ENCODE results near the gene DUSP8.

The DUSP8 gene

DNA sequence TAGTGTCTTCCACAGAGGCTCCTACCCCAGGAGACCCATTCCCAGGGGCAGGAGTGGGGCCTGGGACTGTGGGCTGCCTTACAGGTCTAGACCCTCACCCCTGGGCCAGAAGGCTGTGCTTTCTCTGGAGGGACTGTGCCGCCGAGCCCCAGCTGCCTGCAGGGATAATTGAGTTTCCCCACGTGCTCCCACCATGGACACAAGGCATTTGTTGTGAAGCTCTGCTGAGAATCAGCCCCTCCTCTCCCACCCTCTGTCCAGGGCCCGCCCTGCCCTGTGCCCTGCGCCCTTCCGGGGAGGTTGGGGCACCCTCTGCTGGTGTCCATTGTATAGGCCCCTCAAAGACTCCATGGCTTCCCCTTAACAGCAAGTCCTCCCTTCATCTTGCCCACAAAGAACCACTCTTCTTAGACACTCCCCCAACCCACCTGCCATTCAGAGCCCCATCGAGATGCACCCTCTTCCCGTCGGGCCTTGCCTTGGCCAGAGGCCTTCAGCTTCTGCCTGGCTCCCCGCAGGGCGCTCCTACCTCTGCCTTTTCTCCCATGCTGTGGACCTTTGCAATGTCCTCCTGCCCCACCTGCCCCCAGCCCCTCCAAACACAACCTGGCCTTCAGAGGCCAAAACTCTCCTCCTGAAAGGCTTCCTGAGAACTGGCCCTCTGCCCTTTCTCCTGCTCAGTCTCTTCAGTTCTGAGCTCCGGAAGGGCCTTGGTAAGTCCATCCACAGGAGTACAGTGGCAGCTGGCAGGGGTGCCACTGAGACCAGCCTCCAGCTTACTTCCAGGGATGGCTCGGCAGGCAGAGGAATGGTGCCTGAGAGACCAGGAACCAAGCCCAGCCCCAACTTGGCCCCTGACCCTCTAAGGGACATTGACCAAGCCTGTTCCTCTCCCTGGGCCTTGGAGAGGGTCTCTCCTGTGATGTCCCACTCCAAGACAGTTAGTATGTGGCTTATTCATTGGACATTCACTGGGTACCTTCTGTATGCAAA lies 22.4 kb downstream of the DUSP8 start:
- DNase-seq, result no peak

- DNase-seq, result peak; percentile 17 to 19
Measured at GRCh38 chr11:1548221-1549070, 23.6 kb downstream of the DUSP8 start.

DNA sequence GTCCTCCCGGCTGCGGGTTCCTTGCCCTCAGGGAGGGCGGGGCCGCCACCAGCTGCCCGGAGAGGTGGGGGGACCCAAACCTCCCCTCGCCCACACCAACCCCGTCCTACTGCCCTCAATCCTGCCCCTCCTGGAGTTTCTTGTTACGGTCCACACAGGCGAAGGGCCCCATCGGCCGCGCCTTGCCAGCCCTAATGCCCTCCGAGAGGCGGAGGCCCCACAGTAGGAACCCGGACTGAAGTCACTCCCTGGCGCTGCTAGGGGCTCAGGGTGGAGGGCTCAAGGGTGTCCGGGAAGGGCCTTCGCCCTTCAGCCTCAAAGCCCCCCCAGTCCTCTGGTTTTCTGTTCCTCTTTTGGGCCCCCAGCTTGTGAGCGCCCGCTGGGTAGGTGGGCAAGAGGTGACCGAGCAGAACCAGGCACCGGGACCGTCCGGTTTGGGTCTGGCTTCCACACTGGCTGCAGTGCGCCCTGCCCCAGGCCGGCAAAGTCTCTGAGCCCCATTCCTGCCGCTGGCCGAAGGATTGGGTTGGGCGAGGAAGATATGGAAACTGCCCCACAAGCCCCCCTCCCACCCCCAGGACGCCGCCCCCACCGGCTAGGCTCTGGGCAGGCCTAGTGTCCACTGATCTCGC lies 24.5 kb downstream of the DUSP8 start:
- no peak for DNase-seq

DNA sequence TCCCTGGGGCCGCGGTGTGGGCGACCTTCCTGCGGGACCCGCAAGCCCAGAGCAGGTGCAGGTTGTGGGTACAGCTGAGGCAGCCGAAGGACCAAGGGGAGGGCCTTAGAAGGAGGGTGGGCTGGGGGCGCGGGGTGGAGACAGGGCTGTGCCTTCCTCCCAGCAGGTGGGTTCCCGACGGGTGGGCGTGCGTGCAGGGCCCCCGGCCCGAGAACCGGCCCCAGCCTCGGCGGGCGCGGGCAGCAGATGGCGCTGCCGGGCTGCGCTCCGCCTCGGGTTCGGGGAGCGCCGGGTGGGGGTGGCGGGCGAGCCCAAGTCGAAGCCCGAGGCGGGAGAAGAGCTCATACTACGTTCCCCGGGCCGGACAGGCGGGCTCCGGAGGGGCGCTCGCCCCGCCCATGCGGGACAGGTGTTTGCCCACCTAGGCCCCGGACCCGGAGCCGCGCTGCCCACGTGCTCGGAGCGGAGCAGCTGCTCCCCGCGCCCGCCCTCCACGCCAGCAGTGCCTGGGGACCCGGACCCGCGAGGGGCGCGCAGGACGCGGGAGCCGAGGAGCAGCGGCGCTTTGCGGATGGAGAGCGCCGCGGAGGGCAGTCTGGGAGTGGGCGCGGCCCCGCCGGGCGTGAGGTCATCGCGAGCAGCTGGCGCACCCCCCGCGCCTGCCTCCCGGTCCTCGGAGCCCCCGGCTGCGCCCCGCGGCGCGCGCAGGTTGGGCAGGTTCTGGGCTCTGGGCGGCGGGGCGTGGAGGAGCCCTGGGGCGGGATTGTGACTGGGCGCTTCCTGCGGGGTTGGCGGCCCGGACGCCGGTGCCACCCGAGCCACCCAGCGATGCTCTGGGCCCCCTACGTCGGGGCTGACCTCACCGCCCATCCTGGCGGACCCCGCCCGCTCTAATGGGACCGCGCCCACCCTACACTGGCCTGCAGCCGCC lies 25.3 kb downstream of the DUSP8 start:
- DNase-seq, result peak in 1 of 2 donors; percentile 12

DNA sequence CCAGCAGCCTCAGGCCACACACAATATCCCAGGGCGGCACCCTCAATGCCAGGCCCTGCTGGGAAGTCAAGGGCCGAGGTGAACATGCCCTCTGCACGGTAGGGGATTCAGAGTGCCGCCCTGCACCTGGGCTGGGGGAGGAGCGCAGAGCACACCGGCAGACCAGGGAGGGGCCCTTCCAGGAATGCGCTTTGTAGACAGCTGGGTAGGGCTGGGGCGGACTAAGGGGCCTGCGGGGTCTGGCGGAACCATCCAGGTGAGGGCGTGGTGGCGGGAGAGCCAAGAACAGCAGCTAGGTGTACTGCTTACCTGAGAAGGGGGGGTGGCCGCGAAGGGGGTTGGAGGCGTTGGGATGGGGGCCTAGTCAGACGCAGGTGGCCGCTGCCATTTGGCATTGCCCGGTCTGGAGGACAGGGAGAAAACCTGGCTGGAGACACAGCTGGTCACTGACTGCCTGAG lies 26.0 kb downstream of the DUSP8 start:
- no peak for DNase-seq

GRCh38 chr11:1545432-1545831 lies 26.6 kb downstream of the DUSP8 start:
- no peak for DNase-seq

DNA sequence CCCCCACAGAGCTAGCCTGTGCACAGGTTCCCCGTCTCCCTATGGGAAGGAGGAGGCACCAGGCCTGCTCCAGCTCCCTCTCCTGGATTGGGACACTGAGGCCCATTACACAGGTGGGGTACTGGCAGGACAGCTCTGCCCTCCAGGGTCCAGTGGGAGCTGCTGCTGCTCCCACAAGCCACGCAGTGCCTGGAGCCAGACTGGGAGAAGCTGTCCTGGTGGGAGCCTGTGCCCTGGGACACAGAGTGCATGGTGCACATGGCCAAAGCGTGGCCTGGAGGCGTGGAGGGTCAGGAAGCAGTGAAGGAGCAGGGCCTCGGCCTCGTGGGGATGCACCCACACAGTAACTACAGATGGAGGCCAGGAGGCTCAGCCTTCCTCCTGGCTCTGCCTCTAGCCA lies 27.5 kb downstream of the DUSP8 start:
- DNase-seq, result no peak

DNA sequence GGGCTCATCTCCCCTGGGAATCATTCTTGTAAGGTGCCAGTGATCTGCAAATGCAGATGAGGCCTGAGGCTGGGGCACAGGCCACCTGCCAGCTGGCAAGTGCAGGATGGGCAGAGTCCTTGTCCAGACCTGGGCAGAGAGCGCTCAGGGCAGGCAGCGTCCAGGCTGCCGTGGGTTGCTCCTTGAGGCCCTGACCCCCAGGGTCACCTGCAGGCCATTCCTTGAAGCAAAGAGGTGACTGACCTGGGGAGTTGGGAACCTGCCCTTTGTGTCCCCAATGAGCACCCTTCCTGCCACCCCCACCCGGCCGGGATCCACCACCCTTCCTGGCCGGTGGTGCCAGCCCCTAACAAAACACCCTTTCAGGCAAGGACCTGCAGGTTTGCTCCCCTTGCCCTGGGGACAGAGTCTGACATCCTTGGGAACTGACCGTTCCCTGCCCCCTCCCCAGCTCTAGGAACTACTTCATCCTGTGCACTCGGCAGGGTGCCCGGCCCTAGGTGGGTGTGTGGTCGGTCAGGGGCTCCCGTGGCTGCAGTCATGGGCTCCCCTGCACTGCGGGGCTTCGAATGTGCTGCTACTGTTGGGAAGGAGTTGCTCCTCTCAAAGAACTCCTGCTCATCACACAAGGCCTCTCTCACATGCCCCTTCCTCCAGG lies 28.3 kb downstream of the DUSP8 start:
- DNase-seq, result no peak

GRCh38 chr11:1542267-1542666 lies 29.8 kb downstream of the DUSP8 start:
- no peak for DNase-seq

GRCh38 chr11:1541474-1542204 lies 30.4 kb downstream of the DUSP8 start:
- DNase-seq, result no peak

- DNase-seq, result no peak
Measured at GRCh38 chr11:1540074-1540473, 32.0 kb downstream of the DUSP8 start.

DNA sequence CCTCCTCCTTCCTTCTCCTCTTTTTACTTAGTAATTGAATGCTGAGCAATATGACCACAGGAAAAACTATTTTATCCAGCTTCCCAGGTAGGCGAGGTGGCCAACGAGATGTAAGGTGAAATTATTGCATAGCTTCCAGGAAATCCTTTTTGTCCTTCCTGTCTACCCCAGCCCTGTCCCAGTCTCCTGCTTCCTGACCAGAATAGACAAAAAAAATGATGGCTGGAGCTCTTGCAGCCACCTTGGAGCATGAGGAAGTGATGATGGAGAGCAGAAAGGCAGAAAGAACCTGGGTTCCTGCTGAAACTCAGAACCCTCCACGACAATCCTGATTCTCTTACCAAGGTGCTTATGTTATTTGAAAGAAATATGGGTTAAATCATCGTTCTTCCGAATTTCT lies 33.9 kb downstream of the DUSP8 start:
- DNase-seq, result no peak

GRCh38 chr11:1536065-1536843 lies 35.8 kb downstream of the DUSP8 start:
- DNase-seq, result no peak

DNA sequence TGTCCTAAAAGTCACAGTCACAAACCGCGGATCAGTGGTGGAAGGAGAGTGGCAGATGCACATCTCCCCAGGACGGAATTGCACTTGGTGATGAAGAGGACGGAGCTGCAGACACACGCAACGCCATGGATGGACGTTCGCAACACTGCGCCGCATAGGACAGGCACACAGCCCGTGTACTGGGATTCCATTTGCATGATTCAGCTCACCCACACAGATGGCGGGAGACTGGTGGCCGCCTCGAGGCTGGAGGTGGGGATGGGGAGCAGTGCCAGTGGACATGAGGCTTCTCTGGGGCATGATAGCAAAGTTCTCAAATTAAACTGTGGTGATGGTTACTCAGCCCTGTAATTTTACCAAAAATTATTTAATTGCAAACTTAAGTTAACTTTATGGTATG lies 37.4 kb downstream of the DUSP8 start:
- no peak for DNase-seq

- no peak for DNase-seq
Measured at GRCh38 chr11:1534171-1534570, 37.9 kb downstream of the DUSP8 start.

- no peak for DNase-seq
Measured at GRCh38 chr11:1533342-1533725, 38.7 kb downstream of the DUSP8 start.

DNA sequence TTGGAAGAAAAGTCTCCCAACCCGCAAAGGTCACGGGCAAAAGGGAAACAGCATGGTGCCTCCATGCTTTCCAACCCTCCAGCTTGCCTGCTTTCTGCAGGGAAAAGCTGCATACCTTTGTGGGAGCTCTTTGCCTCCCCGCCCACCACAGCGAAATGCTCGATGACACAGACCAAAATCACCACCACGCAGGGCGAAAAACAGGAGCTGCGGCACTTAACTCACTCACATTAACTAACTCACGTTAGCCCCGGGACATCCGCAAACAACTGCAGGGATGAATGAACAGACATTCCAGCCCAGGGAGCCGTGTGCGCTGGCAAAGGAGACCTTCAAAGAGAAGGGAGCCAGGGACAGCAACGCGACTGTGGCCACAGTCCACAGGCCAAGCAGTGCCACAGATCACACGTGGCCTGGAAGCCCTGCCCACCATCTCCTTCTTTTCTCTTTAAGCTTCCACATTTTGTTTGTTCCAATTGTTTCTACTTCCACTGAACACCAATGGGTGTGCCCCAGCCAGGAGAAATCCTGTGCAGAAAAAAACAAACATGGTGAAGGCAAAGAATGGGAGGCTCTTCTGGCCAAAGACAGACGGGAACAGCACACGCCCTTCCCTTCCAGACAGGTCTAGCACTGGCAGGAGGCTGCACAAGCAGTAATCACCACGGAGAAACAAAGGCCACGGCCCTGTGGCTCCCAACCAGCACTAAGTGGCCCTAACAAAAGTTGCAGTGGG lies 39.3 kb downstream of the DUSP8 start:
- DNase-seq, result no peak

DNA sequence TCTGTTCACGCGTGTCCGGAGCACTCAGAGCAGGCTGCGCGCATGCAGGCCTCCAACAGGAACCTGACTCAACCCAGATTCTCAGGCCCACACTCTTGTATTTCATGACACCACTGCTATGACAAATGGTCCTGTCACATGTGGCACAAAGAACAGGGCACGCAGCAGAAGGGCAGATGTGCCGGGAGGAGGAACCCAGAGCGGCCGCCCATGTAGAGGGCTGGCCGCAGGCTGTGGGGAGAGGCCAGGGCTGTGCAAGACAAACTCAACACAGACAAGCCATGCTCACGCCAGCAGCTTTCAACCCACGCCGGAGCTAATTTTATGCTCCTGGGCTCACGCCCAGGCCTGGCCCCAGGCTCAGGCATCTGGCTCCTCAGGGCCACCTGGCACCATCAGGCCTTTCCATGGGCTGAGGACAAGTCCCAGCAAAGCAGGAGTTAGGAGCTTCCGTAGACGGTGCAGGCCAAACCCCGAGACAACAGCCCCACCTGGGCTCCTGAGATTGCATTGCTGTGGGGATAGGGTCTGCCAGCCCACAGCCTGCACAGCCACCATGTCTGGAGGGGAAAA lies 40.0 kb downstream of the DUSP8 start:
- DNase-seq, result peak in 1 of 2 donors; percentile 10

All from inflammatory macrophage treated with lipopolysaccharide for 1 hour (primary cell).